ENCODE data around the gene CDC42SE2. TPM values are rescaled to one million over a fixed set of nuclear protein-coding genes. Genes with fewer than 3 reads are reported as not detected.

Gene CDC42SE2
- total RNA-seq, 1 donor from 2014 or later = 73.2 TPM

DNA sequence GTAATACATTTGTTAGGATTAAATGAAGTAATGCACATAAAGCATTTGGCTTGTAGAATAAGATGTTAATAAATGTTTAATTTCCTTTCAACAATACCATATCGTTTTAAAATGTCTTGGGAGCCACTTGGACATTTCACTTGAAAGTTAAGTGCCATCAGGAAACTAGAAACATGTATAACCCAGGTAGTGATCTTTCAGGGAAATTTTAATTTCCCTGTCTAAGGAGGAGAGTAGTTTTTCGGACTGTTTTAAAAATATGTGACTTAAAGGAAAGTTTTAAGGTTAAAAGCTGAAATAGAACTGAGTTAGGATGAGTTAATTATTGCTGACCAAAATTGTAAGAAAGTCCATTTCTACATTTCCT, 18.0 kb downstream of the CDC42SE2 start:
- FAIRE-seq (no peak), DNase-seq (ENCODE audit: low read depth) (no peak)
- peak overlapping the region; percentile 13 for H3K4me3 ChIP-seq (ENCODE audit: low read depth, low read length)
- no peaks in the 10 kb centered on the region for H3K27me3 ChIP-seq (ENCODE audit: control insufficient read depth, insufficient read depth, low read length)
- TF ChIP-seq, protein P1, sequence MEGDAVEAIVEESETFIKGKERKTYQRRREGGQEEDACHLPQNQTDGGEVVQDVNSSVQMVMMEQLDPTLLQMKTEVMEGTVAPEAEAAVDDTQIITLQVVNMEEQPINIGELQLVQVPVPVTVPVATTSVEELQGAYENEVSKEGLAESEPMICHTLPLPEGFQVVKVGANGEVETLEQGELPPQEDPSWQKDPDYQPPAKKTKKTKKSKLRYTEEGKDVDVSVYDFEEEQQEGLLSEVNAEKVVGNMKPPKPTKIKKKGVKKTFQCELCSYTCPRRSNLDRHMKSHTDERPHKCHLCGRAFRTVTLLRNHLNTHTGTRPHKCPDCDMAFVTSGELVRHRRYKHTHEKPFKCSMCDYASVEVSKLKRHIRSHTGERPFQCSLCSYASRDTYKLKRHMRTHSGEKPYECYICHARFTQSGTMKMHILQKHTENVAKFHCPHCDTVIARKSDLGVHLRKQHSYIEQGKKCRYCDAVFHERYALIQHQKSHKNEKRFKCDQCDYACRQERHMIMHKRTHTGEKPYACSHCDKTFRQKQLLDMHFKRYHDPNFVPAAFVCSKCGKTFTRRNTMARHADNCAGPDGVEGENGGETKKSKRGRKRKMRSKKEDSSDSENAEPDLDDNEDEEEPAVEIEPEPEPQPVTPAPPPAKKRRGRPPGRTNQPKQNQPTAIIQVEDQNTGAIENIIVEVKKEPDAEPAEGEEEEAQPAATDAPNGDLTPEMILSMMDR (IDR thresholded peaks at IDR 0.05; ENCODE audit: insufficient read depth, low read length, severe bottlenecking) = no peak
- H3K36me3 ChIP-seq (ENCODE audit: control insufficient read depth, insufficient read depth, low read length) = no peaks in the 10 kb centered on the region

DNA sequence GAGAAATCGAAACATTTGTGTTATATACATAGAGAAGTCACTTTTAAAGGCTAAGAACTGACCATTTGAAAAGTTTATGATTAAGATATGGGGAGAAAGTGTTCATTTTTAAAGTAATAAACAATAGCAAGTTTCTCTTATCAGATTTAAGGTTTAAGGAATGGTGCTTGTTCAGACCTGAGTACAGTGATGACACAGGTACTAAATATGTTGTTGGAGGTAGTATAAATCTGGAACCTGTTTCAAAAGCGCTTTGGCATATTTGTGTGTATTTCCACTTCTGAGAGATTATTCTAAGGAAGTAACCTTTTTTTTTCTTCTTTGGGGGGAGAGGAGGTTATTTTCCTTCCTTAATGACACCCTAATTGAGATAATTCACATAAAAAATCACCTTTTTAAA, 18.4 kb downstream of the CDC42SE2 start:
- FAIRE-seq = no peak
- TF ChIP-seq, protein P1 (IDR thresholded peaks at IDR 0.05; ENCODE audit: insufficient read depth, low read length, severe bottlenecking) = no peak
- no peaks in the 10 kb centered on the region for H3K36me3 ChIP-seq (ENCODE audit: control insufficient read depth, insufficient read depth, low read length)
- DNase-seq (ENCODE audit: low read depth) = peak; percentile 87
- no peaks in the 10 kb centered on the region for H3K27me3 ChIP-seq (ENCODE audit: control insufficient read depth, insufficient read depth, low read length)
- H3K4me3 ChIP-seq (ENCODE audit: low read depth, low read length) = peak overlapping the region; percentile 13

DNA sequence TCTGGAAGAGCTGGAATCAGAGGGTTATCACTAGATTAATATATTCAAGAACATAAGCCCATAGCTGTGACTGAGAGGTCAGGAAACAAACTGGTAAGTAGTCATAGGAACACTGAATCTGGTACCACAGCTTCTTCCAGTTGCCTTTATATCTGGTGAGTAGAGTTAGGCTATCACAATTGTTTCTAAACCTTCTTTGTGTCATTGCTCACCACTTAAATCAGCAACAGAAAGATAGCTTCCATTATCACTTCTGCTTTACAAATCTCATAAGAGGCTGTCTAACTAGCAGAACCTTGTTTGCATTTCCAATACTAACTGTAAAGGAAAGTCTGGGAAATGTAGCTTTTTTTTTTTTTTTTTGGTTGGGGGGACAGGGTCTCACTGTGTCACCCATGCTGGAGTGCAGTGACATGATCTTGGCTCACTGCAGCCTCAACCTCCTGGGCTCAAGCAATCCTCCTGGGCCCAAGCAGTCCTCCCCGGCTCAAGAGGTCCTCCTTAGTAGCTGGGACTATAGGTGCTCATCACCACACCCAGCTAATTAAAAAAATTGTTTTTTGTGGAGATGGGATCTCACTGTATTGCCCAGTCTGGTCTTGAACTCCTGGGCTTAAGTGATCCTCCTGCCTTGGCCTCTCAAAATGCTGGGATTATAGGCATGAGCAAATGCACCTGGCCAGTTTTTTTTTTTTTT, 22.0 kb downstream of the CDC42SE2 start:
- H3K27me3 ChIP-seq (ENCODE audit: control insufficient read depth, insufficient read depth, low read length) = no peaks in the 10 kb centered on the region
- FAIRE-seq (no peak), DNase-seq (ENCODE audit: low read depth) (no peak)
- TF ChIP-seq, protein P1 (IDR thresholded peaks at IDR 0.05; ENCODE audit: insufficient read depth, low read length, severe bottlenecking) = no peak
- H3K4me3 ChIP-seq (ENCODE audit: low read depth, low read length) = no peak overlapping the region
- H3K36me3 ChIP-seq (ENCODE audit: control insufficient read depth, insufficient read depth, low read length) = no peaks in the 10 kb centered on the region

DNA sequence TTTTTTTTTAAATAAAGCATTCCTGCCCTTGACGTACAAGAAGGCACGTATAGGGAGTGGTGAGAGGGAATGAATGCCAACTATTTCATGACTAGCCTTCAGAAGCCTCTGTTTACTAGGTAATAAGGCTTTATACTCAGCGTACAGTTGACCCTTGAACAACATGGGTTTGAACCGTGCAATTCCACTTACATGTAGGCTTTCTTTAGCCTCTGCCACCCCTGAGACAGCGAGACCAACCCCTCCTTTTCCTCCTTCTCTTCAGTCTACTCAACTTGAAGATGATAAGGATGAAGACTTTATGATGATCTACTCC, 22.5 kb downstream of the CDC42SE2 start:
- Histone ChIP-seq H3K27me3 (ENCODE audit: control insufficient read depth, insufficient read depth, low read length) (no peaks in the 10 kb centered on the region), H3K36me3 (ENCODE audit: control insufficient read depth, insufficient read depth, low read length) (no peaks in the 10 kb centered on the region), H3K4me3 (ENCODE audit: low read depth, low read length) (no peak overlapping the region)
- no peak for FAIRE-seq
- TF ChIP-seq, protein P1 (IDR thresholded peaks at IDR 0.05; ENCODE audit: insufficient read depth, low read length, severe bottlenecking) = no peak
- DNase-seq (ENCODE audit: low read depth) = peak; percentile 48

DNA sequence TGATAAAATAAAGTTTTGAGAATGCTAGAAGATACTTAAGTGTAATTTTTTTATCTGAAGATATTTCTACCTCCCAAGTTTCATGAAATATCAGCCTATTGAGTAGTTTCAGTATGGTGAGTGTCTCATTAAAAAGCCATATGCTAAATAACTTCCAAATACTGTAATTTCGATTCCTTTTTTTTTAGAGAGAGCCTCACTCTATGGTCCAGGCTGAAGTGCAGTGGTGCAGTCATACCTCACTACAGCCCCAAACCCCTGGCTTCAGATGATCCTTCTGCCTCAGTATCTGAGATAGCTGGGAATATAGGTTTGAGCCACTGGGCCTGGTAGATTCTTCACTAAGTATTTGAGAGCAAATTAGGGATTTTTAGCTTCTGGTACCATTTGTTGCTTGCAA, 24.5 kb downstream of the CDC42SE2 start:
- Histone ChIP-seq H3K27me3 (ENCODE audit: control insufficient read depth, insufficient read depth, low read length) (no peaks in the 10 kb centered on the region), H3K4me3 (ENCODE audit: low read depth, low read length) (no peak overlapping the region), H3K36me3 (ENCODE audit: control insufficient read depth, insufficient read depth, low read length) (no peaks in the 10 kb centered on the region)
- TF ChIP-seq, protein P1 (IDR thresholded peaks at IDR 0.05; ENCODE audit: insufficient read depth, low read length, severe bottlenecking) = no peak
- FAIRE-seq = no peak
- no peak for DNase-seq (ENCODE audit: low read depth)

DNA sequence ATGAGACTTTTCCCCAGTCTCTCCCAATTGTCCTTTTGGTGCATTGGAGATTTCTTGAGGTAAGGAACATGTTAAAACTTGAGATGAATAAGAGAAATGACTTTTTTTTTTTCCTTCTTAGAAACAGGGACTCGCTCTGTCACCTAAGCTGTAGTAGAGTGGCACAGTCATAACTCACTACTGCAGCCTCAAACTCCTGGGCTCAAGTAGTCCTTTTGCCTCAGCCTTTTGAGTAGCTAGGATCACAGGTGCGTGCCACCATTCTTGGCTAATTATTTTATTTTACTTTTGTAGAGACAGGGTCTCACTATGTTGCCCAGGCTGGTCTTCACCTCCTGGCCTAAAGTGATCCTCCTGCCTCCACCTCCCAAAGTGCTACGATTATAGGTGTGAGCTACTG, 25.9 kb downstream of the CDC42SE2 start:
- Histone ChIP-seq H3K36me3 (ENCODE audit: control insufficient read depth, insufficient read depth, low read length) (no peaks in the 10 kb centered on the region), H3K4me3 (ENCODE audit: low read depth, low read length) (no peak overlapping the region), H3K27me3 (ENCODE audit: control insufficient read depth, insufficient read depth, low read length) (no peaks in the 10 kb centered on the region)
- DNase-seq (ENCODE audit: low read depth) (no peak), FAIRE-seq (no peak)
- TF ChIP-seq, protein P1 (IDR thresholded peaks at IDR 0.05; ENCODE audit: insufficient read depth, low read length, severe bottlenecking) = no peak
